Cardiac muscle cell (in vitro differentiated cells and primary cell): ENCODE results near the gene GNG14. TPM values are rescaled to one million over a fixed set of nuclear protein-coding genes. Genes with fewer than 3 reads are reported as not detected.

ENCODE experiments used
- DNase-seq, 2 donors: peaks; one replicate each; pipeline versions ENCODE4 v3.0.0 to v3.0.0-alpha.2; 2010 to 2017; ENCODE audit warnings: low read depth in 1 of 2, low spot score in 1 of 2
- H3K27ac ChIP-seq: fragments of 200-600 bp; sonication (generic); 2 replicates; pipeline ENCODE4 v1.5.1; 2016
- H3K27me3 ChIP-seq: fragments of 200-600 bp; sonication (generic); 2 replicates; pipeline ENCODE4 v1.6.0; 2016; ENCODE audit warnings: control low read depth
- H3K36me3 ChIP-seq: fragments of 200-600 bp; sonication (generic); 2 replicates; pipeline ENCODE4 v1.5.1; 2016; ENCODE audit warnings: control low read depth
- H3K4me1 ChIP-seq: fragments of 200-600 bp; sonication (generic); 2 replicates; pipeline ENCODE4 v1.8.1; 2017; ENCODE audit warnings: low read depth, mild to moderate bottlenecking, mixed run types
- H3K4me3 ChIP-seq: fragments of 200-600 bp; sonication (generic); 2 replicates; pipeline ENCODE4 v1.5.1; 2016; ENCODE audit warnings: mild to moderate bottlenecking
- H3K9me3 ChIP-seq: fragments of 200-600 bp; sonication (generic); 2 replicates; pipeline ENCODE4 v1.5.1; 2017; ENCODE audit warnings: low read depth, mild to moderate bottlenecking, control low read depth
- CTCF ChIP-seq: IDR thresholded peaks from 2 replicates; pipeline ENCODE4 v1.5.1; 2012; ENCODE audit warnings: low read depth, mild to moderate bottlenecking, low read length
- polyA plus RNA-seq: library from polyadenylated mRNA; unstranded; fragments of >200 nt; fragmentation: Nextera tagmentation; extraction: Ambion mirVana; gene quantifications from 2 replicates; pipeline ENCODE4 v1.2.1, GENCODE V29; 2016
- total RNA-seq: library from RNA; depleted of rRNA; stranded (reverse); fragments of >200 nt; gene quantifications from 2 replicates; pipeline ENCODE4 v1.2.3, GENCODE V29; 2016

Gene GNG14
- total and polyA plus RNA-seq, 2 experiments from 2014 or later: 1.1 TPM; not detected in 1

- no peak for TF ChIP-seq CTCF
Measured at GRCh38 chr19:12727745-12728433, 40.1 kb downstream of the GNG14 start.

GRCh38 chr19:12730064-12730463 lies 42.3 kb downstream of the GNG14 start:
- Histone ChIP-seq H3K27ac (no peak overlapping the region), H3K27me3 (no peaks in the 10 kb centered on the region), H3K4me3 (no peak overlapping the region), H3K36me3 (peaks cover 9% of the 10 kb centered on the region), H3K9me3 (no peaks in the 10 kb centered on the region), H3K4me1 (peaks cover 6% of the 10 kb centered on the region)
- no peak for DNase-seq
- TF ChIP-seq CTCF: no peak

More at GRCh38 chr19:12727745-12728433, 40.1 kb downstream of the GNG14 start:
- no peak for DNase-seq
- Histone ChIP-seq H3K4me1 (peaks cover under 1% of the 10 kb centered on the region), H3K27me3 (no peaks in the 10 kb centered on the region), H3K36me3 (peaks cover 9% of the 10 kb centered on the region), H3K4me3 (no peak overlapping the region), H3K9me3 (no peaks in the 10 kb centered on the region), H3K27ac (no peak overlapping the region)

- H3K4me3 ChIP-seq: no peak overlapping the region
- no peaks in the 10 kb centered on the region for H3K27me3 ChIP-seq
- peaks cover 9% of the 10 kb centered on the region for H3K36me3 ChIP-seq
Measured at GRCh38 chr19:12731337-12731736, 43.5 kb downstream of the GNG14 start.

GRCh38 chr19:12733369-12734214 lies 45.8 kb downstream of the GNG14 start:
- Histone ChIP-seq H3K36me3 (peaks cover 9% of the 10 kb centered on the region), H3K9me3 (no peaks in the 10 kb centered on the region), H3K4me3 (peak overlapping the region; percentile 85), H3K27ac (peak overlapping the region; percentile 87), H3K27me3 (no peaks in the 10 kb centered on the region), H3K4me1 (peaks cover 6% of the 10 kb centered on the region)
- peak; percentile 37 for TF ChIP-seq CTCF
- peak in 1 of 2 donors; percentile 55 for DNase-seq

More at GRCh38 chr19:12731337-12731736, 43.5 kb downstream of the GNG14 start:
- no peak for DNase-seq
- H3K27ac ChIP-seq: no peak overlapping the region
- H3K4me1 ChIP-seq: peaks cover 6% of the 10 kb centered on the region
- H3K9me3 ChIP-seq: no peaks in the 10 kb centered on the region
- TF ChIP-seq CTCF: no peak

- Histone ChIP-seq H3K27ac (peak within 1 kb of the TSS; percentile 95), H3K9me3 (no peaks in the 10 kb centered on the region), H3K4me1 (peaks cover 6% of the 10 kb centered on the region), H3K36me3 (peaks cover 6% of the 10 kb centered on the region), H3K4me3 (peak within 1 kb of the TSS; percentile 76), H3K27me3 (no peaks in the 10 kb centered on the region)
- DNase-seq: peak; percentile 84 to 100
- TF ChIP-seq CTCF: no peak
Measured at GRCh38 chr19:12736995-12737834, 49.4 kb downstream of the GNG14 start, which contains the start of gene GET3. Gene GET3 (plus strand): TSS chr19:12737497. CDS start chr19:12737506, 9 bp downstream.
